Inferior parietal cortex (tissue), 1 donor: Measurements from ENCODE around the gene HES5.

Experiments used
- DNase-seq: peaks from one replicate; pipeline ENCODE4 v3.0.0-alpha.2; 2016; ENCODE audit errors: extremely low spot score

Gene HES5

DNA sequence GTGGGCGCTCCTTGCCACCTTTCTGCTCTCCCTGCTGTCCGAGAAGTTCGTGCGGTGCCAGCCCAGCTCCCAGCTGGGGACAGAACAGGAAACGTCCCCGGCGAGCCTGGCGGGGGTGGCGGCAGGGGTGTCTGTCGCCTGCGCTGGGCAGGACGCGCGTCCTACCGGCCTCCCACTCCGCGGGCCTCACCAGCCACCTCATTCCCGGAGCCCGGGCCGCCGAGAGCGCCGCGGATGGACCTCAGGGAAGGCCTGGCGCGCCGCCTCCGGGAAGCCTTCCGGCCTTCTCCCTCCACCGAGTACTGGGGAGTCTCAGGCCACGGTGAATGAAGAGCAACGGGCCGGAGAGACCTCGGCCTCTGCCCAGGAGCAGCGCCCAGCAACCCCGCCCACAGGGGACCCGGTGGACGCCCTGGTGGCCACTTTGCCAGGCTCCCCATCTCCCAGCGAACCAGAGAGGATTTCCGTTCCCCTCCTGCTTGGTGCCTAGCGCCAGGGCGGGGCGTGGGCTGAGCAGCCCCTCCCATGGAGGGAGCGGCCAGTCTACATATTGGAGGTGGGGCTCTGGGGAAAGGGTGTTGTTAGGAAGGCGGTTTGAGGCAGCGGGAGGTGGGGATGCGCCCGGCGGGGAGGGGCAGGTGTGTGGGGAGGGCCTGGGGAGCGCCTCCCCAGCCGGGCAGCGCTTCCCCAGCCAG, 16.6 kb upstream of the HES5 start:
- peak; percentile 53 for DNase-seq

DNA sequence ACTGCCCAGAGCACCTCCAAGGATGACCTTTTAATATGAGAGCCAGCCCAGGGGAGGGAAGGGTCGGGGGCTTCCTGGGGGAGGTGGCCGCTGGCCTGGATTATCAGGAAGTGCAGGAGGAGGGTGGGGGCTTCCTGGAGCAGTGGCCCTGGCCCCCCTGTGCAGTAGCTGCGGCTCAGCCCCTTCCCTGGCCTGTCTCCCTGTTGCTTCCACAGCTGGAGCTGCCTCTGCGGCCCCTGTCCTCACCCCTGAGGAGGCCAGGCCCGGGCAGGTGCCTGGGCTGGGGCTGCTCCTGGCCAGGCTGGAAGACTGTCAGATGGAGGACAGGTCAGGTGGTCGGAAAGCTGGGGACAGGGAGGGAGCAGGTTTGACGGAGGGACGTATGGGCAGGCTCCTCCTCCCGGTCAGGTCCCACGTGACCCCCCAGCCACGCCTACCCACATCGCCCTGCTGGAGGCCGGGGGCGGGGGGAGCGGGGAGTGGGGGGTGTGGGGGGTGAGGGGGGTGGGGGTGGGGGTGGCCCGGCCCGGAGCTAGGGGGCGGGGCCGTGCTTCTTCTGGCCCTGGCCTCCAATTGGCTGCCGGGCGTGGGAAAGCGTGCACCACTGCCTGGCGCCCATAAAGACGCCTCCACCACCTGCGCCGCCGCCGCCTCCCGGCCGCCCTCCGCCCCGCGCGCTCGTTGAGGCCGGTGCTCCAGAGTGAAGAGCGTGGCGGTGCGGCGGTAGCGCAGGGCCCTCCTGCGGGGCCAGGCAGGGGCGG, 15.9 kb upstream of the HES5 start:
- DNase-seq: peak; percentile 58

DNA sequence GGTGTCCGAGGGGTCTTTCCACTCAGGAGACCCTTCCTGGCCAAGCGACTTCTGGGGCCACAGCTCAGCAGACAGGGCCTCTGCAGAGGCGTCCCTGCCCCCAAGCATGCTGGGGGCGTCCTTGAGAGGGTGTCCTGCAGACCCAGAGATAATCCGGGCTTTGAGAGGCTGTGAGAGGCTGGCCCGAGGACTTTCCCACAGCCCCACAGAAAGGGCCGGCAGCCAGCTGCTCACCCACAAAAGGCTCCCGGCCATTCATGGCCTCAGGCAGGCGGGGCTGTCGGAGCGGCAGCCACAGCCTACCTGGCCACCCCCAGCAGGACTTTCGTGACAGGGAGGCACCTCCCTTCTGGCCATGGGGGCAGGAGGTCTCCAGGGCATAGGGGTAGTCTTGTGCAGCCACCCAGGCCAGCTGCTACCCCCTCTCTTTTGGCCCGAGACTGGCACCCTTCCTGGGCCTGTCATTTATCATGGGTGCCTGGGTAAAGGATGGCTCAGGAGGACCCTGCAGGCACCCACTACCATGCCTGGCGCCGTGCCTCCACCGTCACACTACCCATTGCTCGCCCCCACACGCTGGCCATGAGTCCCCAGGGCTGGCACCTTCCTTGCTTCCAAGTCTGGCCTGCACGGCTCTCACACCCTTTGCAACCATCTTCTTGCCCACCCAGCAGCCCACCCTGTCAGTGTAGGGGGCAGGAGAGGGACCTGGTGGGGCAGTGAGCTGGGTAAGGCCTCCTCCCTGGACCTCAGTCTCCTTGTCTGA, 15.0 kb upstream of the HES5 start:
- DNase-seq: no peak

DNA sequence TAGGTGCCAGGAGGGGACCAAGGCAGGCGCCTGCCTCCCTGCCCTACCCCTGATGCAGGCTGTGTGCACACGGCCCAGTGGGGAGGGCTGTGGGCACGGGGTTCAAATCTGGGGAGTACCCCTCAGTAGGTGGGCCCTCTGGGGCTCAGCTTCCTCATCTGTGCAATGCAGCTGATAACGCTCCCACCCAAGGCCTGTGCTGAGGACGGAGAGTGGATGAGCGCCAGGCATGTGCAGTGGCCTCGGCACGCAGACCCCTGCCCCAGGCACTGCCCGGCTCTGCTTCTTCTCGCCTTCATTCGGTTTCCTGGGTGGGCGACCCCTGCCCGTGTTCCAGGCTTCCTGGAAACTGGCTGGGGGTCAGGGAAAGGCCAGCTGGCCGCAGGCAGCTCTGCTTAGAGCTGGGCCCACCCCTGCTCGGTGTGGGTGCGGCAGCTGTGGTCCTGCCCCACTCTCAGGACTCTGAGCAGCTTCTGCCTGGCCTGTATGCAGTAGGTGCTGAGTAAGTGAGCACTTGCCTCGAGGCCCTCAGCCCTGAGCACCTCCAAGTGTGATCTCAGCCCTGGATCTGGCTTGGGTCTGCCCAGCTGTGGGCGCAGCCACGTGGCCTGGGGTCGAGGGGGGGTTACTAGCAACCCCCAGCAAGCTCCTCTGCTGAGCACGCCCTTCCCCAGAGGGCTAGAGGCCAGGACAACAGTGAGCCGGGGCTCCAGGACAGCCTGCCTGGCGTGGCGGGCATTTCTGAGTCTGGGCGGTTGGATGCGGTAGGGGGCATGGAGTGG, 14.2 kb upstream of the HES5 start:
- DNase-seq: no peak

DNA sequence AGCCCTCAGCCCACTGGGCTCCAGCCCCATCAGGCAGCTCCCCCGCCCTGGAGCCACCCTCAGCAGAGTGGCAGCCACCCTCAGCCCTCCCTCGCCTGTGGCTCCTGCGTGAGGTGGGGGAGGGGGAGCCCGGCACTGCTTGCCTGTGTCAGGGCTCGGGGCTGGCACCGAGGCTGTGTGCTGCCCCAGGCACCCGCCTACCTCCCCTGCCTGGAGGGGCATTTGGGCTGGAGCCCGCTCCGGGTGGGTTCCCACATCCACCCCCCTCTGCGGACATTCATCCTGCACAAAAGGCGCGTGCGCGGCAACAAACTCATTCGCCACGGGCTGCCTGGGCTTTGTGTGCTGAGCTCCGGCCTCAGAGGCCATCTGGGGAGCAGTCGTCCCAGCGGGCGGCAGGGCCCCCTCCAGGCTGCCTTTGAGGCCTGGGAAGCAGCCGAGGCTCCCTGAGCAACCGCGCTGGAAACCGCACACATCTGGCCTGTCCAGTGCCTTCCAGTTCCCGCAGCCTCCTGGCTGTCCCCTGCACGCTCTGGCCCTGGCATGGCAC, 13.6 kb upstream of the HES5 start:
- peak; percentile 43 for DNase-seq

DNA sequence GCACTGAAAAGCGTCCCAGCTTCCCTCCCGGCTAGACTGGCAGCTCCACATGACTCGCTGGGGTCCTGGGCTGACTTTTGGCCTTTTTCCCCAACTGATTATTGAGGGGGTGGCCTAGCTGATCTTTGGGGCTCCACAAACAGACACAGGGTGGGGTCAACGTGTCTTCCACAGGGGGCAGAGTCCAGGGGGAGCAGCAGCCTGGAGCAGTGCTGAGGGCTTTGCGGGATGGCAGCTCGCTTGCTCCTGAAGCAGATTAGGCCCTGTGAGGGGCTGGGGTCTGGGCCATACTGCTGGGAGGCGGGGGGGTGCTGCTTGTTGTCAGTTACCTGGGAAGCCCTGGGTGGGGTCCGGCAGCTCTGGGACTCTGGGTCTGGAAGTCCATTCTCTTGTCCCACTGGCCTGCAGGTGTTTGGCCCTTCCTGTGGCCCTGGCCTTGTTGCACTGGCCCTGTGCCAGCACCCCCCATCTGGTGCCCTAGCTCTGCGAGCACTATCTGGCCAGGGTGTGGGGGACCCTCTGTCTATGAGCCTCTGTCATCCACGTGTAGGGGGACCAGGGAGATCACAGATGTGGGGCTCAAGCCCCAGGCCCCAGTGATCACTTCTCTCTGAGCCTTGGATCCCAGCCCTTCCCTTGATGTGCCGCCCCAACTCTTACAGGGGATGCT, 12.3 kb upstream of the HES5 start:
- no peak for DNase-seq

DNA sequence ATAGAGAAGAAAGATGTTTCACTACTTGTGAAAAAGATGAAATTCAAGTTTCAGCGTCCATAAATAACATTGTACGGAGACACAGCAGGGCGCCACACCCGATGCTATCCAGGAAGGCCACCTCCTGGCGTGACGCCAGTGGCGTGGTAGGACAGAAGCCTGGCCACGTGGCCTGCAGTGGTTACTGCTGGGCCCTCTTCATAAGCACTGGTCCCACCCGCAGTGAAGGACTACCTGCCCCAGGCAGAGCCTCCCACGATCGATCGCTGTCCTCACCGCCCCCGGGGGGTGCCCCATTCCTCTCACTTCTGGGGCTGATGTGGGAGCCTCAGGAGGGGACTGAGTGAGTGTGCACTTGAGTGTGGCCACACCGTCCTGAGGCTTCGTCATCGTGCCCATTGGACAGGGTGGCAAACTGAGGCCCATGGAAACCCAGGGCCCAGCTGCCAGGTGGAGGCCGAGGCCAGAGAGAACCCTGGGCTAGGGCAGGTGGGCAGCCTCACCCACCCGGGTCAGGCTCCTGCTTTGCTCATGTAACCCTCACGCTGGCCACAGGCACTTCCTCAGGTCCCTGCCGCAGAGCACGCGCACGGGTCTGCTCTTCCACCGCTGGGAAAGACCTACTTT, 11.7 kb upstream of the HES5 start:
- peak; percentile 23 for DNase-seq

DNA sequence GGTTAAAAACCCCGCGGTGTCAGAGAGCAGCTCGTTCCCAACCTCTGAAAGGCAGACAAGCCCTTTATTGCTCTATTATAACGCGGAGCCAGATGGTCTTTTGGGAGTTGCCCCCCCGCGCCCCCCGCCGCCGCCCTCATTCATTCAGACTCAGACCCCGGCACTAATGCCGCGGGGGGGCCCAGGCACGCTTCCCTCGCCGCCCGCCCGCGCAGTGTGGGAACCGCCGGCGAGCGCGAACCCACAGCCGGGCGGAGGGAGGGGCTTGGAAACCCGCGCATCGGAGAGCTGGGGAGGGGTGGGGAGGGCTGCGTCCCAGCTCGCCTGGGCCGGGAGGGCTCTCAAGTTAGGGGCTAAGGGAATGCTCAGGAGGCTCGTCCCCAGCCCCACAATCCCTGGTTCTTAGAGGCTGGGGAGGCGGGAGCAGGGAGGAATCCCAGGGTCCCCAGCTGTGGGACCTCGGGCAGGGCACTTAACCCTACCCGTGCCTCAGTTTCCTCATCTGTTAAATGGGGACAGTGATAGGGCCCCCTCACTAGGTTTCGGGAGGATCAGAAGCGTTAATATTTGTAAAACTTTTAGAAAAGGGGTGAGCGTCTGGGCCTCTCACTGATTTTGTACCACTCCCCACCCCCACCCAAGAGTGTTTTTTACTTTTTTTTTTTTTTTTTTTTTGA, 10.9 kb upstream of the HES5 start:
- no peak for DNase-seq

DNA sequence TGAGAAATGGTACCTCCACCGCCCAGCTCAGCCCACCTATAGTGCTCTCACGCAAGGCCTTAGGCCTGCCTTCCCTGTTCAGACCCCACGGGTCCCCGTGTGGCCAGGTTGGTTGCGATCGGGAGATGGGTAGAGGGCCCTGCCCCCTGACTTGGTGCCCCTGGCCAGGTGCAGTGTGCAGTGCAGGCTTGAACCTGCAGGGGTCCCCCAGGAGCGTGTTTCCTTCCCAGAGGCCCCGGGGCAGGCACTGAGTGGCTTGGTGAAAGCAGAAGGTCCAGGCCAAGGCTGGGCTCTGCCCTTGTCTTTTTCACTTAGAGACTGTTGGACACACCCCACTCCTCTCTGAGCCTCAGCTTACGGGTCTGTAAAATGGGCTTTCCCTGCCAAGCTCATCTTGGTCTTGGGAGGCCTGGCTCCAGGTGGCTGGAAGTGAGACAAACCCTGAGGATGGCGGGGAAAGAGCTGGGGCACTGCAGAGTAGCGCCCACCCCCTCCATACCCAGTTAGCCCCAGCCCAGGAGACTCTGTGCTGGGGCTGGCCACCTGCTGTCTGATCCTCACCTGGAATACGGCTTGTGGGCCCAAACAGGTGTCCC, 9.3 kb upstream of the HES5 start:
- DNase-seq: no peak

DNA sequence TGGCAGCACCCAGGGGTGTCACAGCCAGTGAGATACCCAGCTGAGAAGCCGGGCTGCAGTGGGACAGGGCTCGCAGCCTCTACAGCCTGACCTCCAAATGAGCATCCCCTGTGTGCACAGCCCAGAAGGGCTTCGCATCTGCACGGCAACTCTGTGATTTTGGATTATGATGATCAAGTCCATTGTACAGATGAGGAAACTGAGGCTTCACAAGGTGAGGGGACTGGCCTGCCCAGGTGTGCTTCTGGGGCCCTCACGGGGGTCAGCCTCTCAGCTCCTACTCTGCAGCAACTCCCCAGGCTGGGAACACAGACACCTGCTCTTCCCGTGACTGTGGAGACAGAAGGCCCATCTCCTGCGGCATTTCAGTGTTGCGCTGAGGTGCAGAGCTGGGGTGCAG, 8.8 kb upstream of the HES5 start:
- no peak for DNase-seq

DNA sequence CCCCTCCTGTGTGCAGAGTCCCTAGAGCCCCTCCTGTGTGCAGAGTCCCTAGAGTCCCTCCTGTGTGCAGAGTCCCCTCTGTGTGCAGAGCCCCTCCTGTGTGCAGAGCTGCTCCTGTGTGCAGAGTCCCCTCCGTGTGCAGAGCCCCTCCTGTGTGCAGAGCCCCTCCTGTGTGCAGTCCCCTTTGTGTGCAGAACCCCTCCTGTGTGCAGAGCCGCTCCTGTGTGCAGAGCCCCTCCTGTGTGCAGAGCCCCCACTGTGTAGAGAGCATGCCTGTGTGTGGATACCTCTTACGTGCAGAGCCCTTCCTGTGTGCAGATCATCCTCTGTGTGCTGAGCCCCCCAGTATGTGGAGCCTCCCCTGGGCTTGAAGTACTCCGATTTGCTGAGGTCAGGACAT, 8.3 kb upstream of the HES5 start:
- no peak for DNase-seq

DNA sequence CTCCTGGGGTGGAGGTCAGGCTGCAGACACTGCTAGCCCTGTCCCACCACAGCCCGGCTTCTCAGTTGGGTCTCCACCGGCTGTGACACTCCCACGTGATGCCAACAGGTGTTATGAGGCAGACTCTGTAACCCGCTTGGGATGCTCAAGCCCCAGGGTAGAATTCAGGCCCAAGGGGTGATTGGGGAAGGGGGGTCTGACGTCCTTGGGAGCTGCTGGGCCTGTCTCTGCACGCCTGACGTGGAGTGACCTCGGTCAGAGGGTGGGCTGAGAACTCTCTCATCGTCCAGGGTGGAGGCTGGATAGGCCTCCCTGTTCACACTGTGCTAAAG, 7.7 kb upstream of the HES5 start:
- DNase-seq: no peak

DNA sequence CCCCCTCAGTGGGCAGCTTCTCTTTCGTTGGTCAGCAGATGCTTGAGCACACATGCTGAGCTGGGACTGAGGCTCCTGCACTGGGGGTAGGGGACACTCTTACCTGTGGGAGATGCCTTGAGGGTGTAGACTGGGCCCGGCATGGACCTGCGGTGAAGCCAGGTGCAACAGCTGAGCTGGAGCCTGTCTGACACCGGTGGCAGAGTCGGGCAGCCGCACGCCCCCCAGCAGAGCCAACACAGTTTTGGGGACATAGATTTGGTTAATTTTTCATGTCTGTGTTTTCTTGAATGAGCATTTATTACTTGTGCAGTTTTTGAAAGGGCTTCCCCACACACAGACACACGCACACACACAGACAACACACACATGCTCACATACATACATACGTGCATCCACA, 5.9 kb upstream of the HES5 start:
- no peak for DNase-seq

DNA sequence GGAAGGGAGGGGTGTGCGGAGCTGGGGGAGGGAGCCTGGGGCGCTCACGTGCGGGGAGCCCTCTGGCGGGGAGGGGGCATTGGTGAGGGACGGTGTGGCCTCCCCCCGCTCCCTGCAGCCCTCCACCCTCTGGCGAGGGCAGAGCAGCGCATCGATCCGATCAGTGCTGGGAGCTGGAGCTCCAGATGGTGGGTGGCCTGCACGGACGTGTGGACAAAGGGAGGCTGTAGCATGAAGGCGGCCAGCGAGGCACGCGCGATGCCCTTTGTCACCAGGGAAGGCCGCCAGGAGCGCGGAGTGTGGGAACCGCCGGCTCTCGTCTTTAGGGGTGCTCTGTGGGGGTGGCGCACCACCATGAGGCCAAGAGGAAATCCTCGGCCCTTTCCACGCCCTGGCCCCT, 5.4 kb upstream of the HES5 start:
- no peak for DNase-seq

DNA sequence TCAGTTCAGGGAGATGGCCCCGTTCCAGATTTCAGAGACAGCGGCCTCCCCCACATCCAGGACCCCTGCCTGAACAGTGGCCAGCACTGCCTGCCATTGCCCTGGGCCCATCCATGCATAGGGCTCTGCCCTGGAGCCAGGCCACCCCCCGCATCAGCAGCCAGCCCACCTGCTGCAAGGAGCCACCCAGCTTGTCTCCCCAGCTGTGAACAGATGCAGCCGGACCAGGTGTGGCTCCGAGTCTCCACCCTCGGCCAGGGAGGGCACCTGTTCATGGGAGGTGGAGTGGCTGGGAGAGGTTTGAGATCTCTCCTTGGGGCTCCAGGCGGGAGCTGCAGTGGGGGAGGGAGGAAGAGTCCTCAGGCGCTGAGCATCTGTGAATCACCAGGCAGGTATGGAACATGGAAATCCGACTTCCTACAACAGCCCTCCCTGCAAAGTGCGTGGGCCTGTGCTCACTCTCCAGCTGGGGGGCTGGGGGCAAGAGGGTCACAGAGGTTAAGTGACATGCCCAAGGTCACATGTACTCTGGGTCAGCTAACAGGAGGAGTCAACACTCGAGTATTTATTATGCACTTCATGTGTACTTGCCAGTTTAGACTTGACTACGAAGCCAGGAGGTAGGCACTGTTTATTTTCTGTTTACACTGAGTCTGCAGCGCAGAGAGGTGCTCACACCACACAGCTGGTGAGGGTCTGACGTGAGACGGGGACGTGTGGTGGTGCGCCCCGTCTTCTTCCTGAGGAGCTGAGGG, 4.8 kb upstream of the HES5 start:
- DNase-seq: no peak

DNA sequence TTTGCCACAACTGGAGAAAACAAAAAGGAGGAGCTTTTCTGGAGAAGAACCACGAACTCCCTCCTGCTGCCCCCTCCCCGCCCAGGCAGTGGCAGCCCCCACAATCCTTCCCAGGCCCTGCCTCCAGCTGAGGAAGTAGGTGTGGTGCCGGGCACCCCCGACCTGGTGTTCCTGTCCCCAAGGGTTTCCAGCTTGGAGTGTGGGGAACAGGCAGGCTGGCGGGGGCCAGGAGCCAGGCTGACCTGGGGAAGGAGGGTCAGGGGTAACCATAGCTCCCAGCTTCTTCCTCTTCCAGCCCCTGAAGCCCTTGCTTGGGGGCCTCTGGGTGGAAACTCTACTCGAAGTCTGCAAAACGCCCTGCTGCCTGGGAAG, 4.2 kb upstream of the HES5 start:
- no peak for DNase-seq

DNA sequence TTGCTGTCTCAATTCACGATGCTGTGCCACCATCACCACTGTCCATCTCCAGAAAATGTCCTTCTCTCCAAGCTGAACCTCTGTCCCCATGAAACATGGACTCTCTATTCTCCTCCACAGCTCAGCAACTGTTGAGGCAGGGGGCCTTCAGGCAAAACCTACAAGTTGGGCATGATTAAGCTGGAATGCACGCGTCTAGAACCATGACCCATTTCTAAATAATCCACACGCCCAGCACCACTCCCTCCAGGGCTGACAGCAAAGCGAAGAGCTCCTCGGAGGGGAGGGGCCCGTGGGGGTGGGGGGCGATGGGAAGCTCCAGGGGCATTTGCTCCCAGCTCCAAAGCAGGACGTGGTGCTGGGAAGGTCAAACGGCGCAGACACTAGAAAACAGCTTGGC, 3.3 kb upstream of the HES5 start:
- no peak for DNase-seq

DNA sequence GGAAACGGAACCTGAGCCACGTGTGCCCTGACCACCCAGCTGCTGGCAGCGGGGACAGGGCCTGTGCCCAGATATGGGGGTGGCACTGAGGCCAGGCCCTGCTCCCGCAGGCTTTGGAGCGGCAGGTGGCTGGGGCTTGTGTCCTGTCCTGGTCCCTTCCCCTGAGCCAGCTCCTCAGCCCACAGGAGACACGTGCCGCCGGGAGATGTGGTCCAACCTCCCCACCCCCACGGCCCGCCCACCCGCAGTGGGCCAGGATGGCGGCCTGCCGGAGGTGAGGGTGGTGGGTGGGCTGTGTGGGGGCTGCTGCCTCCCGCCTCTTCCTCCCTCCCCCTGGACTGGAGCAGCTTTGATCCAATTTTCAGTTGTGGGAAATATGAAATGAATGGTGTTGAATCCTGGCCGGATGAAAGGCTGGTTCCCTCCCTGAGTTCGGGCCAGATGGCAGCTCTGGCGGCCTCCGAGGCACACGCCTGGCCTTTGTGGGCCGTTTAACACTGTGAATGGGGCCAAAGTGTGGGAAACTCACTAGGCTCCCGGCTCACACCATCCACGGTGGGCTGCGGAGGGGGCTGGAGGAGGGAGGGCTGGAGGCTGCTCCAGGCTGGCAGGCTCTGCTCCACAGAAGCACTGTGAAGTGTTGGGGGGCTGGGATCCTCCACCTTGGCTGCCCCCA, 2.6 kb upstream of the HES5 start:
- no peak for DNase-seq
